Activated T-helper 1 cell treated with anti-CD3 and anti-CD28 coated beads, Interleukin-12 subunit alpha, Interleukin-12 subunit beta, Interleukin-2, Interleukin-4 antibody, amounts not matched to agents 30 ng/mL and 10 ng/mL and 1 ng/mL, durations not matched to agents 14 hours and 24 hours and 36 hours (primary cell): ENCODE data around the gene LSAMP. TPM values are rescaled to one million over a fixed set of nuclear protein-coding genes. Genes with fewer than 3 reads are reported as not detected.

Experiments used
- DNase-seq: peaks from one replicate; pipeline ENCODE4 v3.0.0; 2021; ENCODE audit warnings: low spot score
- H3K27ac Mint-ChIP-seq: one replicate; pipeline ENCODE4 v1.8.0; 2021; ENCODE audit warnings: mild to moderate bottlenecking, mixed read lengths
- H3K27me3 Mint-ChIP-seq: one replicate; pipeline ENCODE4 v1.8.0; 2022; ENCODE audit warnings: mild to moderate bottlenecking, moderate library complexity, mixed read lengths; ENCODE audit not compliant: insufficient read depth
- H3K36me3 Mint-ChIP-seq: one replicate; pipeline ENCODE4 v1.8.0; 2021; ENCODE audit warnings: low read depth, mixed read lengths
- H3K4me1 Mint-ChIP-seq: one replicate; pipeline ENCODE4 v1.8.0; 2021; ENCODE audit warnings: low read depth, mixed read lengths
- H3K4me3 Mint-ChIP-seq: one replicate; pipeline ENCODE4 v1.8.0; 2021; ENCODE audit warnings: mild to moderate bottlenecking, moderate library complexity, mixed read lengths
- H3K9me3 Mint-ChIP-seq: one replicate; pipeline ENCODE4 v1.8.0; 2021; ENCODE audit warnings: mixed read lengths
- intact Hi-C: fragments of 100-400 bp; cut with micrococcal nuclease; formaldehyde crosslinking; loops from one replicate; pipeline ENCODE4 v1.15.1; 2024
- total RNA-seq: library from RNA; stranded (reverse); gene quantifications from 2 replicates; pipeline ENCODE4 v1.2.3, GENCODE V29; 2022

Gene LSAMP
- total RNA-seq, 1 donor from 2014 or later = not detected

DNA sequence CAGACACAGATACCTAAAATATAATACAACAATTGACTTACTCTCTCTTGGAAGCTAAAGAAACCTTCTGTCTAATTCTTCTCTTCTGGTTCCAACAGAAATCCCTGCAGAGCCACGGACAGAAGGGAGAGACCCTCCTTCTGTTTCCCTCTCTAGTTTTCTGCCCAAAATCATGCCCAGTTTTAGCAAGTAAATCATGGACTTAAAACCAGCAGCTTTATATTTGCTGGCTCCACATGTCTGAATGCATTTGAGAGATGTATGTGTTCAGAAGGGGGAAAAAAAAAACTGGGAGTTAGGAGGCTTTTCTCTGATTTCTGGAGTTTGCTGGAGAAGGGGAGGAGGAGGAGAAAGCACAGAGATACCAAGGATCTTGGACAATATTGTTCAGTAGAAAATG lies 147.1 kb downstream of the LSAMP start:
- no peak overlapping the region for H3K27ac Mint-ChIP-seq
- intact Hi-C loops = no loop called here
- no peak for DNase-seq
- no peaks in the 10 kb centered on the region for H3K27me3 Mint-ChIP-seq
- H3K4me1 Mint-ChIP-seq = no peaks in the 10 kb centered on the region
- H3K9me3 Mint-ChIP-seq = no peaks in the 10 kb centered on the region
- H3K4me3 Mint-ChIP-seq = no peak overlapping the region
- H3K36me3 Mint-ChIP-seq = no peaks in the 10 kb centered on the region

DNA sequence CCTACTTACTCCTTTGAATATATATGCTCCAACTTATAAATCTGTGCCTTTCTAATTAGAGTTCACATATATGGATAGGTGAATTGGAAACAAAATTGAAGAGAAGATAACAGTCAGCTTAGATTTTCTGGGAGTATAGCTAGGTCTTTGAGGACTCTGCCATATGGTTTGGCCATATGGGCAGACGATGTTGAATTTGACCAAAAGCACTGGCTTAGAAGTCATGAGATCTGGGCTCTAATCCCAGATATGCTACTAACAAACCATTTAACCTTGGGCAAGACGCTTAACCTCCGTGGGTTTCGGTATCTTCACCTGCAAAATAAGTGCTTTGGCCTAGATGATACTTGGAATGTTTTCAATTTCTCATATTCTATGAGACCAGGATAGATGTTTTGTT lies 154.1 kb downstream of the LSAMP start:
- Mint-ChIP-seq H3K27me3 (no peaks in the 10 kb centered on the region), H3K27ac (no peak overlapping the region), H3K4me3 (no peak overlapping the region), H3K4me1 (no peaks in the 10 kb centered on the region), H3K9me3 (no peaks in the 10 kb centered on the region), H3K36me3 (no peaks in the 10 kb centered on the region)
- no peak for DNase-seq
- intact Hi-C loops = no loop called here

DNA sequence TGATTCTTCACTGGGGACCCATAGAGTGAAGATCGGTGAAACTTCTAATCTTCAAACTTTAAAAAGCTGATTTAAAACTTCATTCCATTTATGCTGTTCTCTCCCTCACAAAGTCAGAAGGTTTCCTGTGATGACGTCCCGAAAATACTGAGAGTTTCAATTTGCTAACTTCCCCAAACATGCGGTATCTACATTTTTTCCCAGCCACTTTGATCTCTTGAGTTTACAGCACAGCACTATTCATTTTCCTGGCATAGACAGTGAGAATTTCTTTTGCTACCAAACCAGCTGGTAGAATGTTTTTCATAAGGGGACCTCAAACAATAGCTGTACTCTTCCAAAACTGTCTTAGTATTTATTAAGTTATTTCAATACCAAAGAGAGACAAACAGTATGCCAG lies 156.8 kb downstream of the LSAMP start:
- Mint-ChIP-seq H3K4me3 (no peak overlapping the region), H3K36me3 (no peaks in the 10 kb centered on the region), H3K27ac (no peak overlapping the region), H3K4me1 (no peaks in the 10 kb centered on the region), H3K9me3 (no peaks in the 10 kb centered on the region), H3K27me3 (no peaks in the 10 kb centered on the region)
- DNase-seq = no peak
- intact Hi-C loops = no loop called here

DNA sequence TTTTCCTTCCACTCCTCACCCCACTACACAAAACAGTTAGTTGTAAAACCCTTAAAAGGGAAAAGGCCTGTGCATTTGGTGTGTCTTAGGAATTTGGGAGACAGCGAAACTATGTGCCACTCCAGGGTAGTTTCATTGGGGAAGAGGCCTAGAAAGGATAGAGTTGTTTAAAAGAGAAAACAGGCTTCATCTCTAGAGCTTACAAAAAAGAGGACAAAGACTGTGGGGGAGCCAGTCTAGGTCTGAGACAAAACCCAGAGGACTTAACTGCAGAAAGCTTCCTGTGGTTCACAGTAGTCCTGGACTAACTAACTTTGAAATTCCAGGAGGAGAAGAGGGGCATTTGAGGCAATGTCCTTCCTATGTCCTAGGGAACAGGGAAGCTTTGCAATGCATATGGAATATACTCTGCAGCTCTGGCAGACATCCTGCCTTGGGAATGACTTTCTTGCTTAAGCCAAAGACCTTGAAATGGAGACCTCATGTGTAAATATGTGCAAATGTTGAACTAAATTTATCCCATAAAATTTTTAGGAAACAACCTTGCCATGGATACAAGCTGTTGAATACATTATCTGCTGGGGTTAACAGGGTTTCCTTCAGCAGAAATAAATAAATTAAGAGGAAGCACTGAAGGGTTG lies 159.4 kb downstream of the LSAMP start:
- intact Hi-C loops = no loop called here
- Mint-ChIP-seq H3K27me3 (no peaks in the 10 kb centered on the region), H3K27ac (no peak overlapping the region), H3K36me3 (no peaks in the 10 kb centered on the region), H3K4me1 (no peaks in the 10 kb centered on the region), H3K4me3 (no peak overlapping the region), H3K9me3 (no peaks in the 10 kb centered on the region)
- DNase-seq = no peak

DNA sequence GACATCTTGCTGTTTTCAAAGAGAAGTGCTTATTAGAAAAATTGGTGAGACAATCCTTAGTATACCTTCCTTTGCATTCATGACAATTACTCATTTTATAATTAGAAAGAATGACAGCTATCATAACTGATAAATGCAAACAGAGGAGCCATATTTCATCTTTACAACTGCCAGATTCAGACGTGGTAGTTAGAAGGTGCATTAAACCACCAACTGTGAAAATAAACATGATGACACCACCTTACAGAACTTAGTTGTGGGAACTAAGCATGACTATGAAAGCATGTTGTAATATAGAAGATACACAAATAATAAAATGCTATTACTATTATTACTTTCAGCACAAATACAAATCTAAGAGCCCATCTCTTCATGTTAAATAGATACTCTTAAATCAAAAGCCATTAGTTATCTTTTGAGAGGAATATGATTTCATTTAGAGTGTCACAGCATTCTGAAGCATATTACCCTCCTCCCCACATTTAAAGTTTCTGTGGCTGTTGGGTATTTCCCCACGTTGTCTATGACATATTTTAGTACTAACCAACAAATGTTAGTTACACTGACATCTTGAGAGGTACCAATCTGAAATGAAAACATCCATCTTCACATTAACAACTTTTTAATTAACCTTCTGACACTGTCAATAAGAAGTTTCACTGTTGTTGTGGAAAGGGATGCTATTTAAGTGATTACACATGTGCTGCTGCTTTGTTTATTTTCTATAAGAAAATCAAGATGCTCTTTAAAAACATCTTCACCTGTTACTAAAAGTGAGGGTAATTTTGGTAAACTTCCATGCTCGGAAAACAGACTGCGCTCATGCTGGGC lies 163.8 kb downstream of the LSAMP start:
- no peak overlapping the region for H3K4me3 Mint-ChIP-seq
- H3K27ac Mint-ChIP-seq = no peak overlapping the region
- no peaks in the 10 kb centered on the region for H3K36me3 Mint-ChIP-seq
- no peaks in the 10 kb centered on the region for H3K27me3 Mint-ChIP-seq
- intact Hi-C loops = no loop called here
- no peaks in the 10 kb centered on the region for H3K9me3 Mint-ChIP-seq
- no peaks in the 10 kb centered on the region for H3K4me1 Mint-ChIP-seq
- no peak for DNase-seq

DNA sequence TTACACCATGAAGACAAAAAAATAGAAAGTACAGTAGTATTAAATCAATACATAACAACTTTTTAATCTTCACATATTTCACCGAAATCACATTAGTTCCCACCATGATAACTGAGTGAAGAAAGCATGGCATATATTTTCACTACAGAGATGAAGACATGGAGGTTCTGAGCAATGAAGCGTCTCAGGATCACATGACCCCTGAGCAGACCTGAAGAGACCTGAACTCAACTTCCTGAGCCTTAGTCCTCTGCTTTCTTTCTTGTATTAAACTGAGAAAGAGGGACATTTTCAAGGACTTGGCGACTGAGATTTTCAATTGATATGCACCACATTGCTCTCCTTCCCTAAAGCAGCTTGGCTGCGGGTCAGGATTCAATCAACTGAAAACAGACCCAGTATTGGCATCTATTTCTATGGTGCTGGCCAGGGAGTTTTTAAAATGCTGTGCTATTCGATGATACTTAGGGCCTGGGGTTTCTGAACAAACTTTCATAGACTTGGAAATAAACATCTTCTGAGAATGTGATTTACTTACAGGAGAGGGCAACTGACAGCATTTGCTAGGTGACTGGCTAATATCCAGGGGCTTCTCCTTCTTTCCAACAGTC lies 165.1 kb downstream of the LSAMP start:
- intact Hi-C loops = no loop called here
- no peaks in the 10 kb centered on the region for H3K36me3 Mint-ChIP-seq
- H3K27me3 Mint-ChIP-seq = no peaks in the 10 kb centered on the region
- H3K9me3 Mint-ChIP-seq = no peaks in the 10 kb centered on the region
- no peak for DNase-seq
- H3K4me3 Mint-ChIP-seq = no peak overlapping the region
- no peak overlapping the region for H3K27ac Mint-ChIP-seq
- no peaks in the 10 kb centered on the region for H3K4me1 Mint-ChIP-seq

DNA sequence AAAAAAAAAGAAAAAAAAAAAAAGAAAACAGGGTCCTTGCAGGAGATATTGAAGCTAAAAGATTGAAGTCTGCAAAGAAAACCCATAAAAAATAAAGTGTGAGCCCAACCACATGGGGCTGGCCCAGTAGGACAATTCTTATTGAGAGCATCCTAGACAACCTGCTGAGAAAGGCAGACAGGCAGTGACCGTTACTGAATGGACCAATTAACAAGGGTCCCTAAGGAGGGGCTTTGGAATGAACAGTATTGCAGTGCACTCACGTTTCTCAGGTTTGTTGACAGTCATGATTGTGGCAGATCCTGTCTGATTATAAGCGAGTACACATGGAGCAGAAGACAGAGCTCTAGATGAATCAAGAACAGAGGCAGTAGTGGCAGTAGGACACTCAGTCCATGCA lies 168.6 kb downstream of the LSAMP start:
- Mint-ChIP-seq H3K36me3 (no peaks in the 10 kb centered on the region), H3K27me3 (no peaks in the 10 kb centered on the region), H3K9me3 (no peaks in the 10 kb centered on the region), H3K4me3 (no peak overlapping the region), H3K27ac (no peak overlapping the region), H3K4me1 (no peaks in the 10 kb centered on the region)
- intact Hi-C loops = no loop called here
- DNase-seq = no peak

DNA sequence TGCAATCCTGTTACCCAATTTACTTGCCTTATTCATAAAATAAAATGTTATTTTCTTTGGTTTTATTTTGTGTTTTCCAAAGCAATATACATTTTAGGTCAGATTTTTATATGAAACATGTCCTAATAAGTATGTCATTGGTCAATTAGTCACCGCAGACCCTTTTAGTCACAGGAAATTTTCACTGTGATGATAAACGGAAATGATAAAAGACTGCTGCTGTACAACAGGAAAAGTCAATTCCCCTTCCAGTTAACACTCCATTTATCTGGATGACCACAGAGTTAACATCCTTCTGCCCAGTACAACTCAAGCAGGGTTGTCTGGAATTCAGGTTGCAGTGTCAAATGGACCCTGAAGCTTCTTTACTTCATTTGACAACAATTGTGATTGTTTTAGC lies 175.2 kb downstream of the LSAMP start:
- no peaks in the 10 kb centered on the region for H3K27me3 Mint-ChIP-seq
- no peaks in the 10 kb centered on the region for H3K36me3 Mint-ChIP-seq
- H3K4me3 Mint-ChIP-seq = no peak overlapping the region
- DNase-seq = no peak
- no peaks in the 10 kb centered on the region for H3K4me1 Mint-ChIP-seq
- no peaks in the 10 kb centered on the region for H3K9me3 Mint-ChIP-seq
- no peak overlapping the region for H3K27ac Mint-ChIP-seq
- intact Hi-C loops = no loop called here

DNA sequence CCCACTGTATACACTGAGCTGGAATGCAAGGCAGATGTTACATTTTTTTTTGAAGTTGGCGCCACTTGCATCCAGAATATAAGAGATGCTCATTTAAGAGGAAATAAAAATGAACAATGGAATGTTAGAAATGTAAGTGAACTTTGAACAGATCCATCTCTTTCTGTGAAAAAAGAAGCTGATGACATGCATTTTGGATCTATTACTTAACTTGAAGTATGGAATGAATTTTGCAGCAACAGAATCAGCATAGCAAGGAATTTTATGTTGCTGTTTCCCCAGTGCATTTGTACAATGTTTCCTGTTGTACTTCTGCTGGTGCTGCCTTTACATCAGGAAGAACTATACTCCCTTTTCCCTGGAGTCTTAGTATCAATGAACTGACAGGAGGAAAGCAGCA lies 178.2 kb downstream of the LSAMP start:
- Mint-ChIP-seq H3K36me3 (no peaks in the 10 kb centered on the region), H3K27ac (no peak overlapping the region), H3K4me3 (no peak overlapping the region), H3K4me1 (no peaks in the 10 kb centered on the region), H3K27me3 (no peaks in the 10 kb centered on the region), H3K9me3 (no peaks in the 10 kb centered on the region)
- intact Hi-C loops = no loop called here
- no peak for DNase-seq

DNA sequence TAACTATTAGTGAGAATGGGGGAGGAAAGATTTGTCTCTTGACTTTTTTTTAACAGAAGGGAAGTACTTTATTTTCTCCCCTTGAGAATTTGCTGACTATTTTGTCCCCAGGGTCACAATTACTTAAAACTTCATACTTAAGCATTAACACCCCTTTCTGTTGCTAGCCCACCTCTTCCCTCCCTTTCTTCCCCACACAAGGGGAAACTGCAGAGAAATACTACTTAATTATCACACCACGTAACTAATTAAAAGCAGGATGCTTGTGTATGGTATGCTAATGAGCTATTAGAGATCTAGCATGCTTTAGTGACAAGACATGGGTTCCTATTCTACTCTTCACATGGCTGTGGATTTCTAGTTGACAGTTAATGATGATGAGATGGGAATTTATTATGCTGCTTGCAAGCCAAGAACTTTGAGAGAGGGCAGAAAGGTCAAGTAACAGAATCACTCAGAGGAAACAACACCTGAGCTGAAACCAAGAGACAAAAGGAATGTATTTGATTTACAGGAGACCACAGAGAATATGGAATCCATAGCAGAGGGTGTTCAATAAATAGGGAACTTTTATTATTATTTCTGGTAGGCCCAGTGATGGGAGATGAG lies 179.2 kb downstream of the LSAMP start:
- Mint-ChIP-seq H3K27ac (no peak overlapping the region), H3K9me3 (no peaks in the 10 kb centered on the region), H3K27me3 (no peaks in the 10 kb centered on the region), H3K36me3 (no peaks in the 10 kb centered on the region), H3K4me1 (no peaks in the 10 kb centered on the region), H3K4me3 (no peak overlapping the region)
- intact Hi-C loops = no loop called here
- no peak for DNase-seq

DNA sequence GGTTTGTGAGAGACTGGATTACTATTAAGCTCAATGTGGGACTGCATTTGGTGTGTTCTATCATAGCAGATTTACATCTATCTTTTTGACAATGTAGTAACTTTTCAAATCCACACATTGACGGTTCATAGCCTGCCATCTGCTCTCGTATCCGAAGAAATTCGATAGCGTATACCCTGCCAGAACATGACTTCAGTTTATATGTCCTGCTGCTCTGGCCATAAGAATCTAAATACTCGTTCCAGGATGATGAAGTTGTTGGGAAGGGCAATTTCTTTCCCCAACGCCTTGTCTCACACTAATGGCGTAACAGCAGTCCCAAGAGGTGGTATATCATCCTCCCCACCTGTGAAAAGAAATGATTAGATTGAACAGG lies 180.0 kb downstream of the LSAMP start:
- intact Hi-C loops = no loop called here
- H3K4me3 Mint-ChIP-seq = no peak overlapping the region
- no peak for DNase-seq
- H3K36me3 Mint-ChIP-seq = no peaks in the 10 kb centered on the region
- no peak overlapping the region for H3K27ac Mint-ChIP-seq
- no peaks in the 10 kb centered on the region for H3K4me1 Mint-ChIP-seq
- no peaks in the 10 kb centered on the region for H3K27me3 Mint-ChIP-seq
- H3K9me3 Mint-ChIP-seq = no peaks in the 10 kb centered on the region

DNA sequence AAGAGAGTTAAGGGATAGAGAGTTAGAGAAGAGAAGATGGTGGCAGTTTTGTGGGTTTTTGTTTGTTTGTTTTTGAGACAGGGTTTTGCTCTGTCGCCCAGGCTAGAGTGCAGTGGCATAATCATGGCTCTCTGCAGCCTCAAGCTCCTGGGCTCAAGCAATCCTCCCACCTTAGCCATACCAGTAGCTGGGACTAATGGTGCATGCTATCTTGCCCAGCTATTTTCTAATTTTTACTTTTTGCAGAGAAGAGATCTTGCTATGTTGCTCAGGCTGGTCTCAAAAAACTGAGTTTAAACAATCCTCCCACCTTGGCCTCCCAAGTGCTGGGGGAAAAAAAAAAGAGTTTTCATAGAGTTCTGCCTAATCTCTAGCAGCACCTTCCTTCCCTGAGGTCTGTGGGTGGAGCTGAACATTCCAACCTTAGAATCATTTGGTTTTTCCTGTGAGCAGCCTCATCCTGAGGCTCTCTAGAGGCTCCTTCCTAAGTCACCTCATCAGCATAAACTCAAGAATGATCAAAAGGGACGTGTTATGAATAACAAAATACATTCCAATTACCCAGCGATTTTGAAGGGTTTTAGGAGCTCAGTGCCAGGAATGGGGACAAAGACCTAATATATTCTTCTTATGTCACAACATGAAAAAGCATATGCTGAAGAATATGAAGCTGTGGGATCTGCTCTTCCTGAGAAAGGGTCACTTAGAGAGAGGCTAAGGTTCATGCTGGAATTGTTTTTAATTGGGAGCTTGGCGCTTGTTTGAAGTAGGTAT lies 180.6 kb downstream of the LSAMP start:
- Mint-ChIP-seq H3K9me3 (no peaks in the 10 kb centered on the region), H3K27ac (no peak overlapping the region), H3K4me3 (no peak overlapping the region), H3K4me1 (no peaks in the 10 kb centered on the region), H3K36me3 (no peaks in the 10 kb centered on the region), H3K27me3 (no peaks in the 10 kb centered on the region)
- DNase-seq = no peak
- intact Hi-C loops = no loop called here
